Activated T-cell treated with anti-CD3 and anti-CD28 coated beads, Interleukin-2, amount 50 U/mL, for 72 hours (primary cell): ENCODE measurements around the gene SLC43A1. TPM values are rescaled to one million over a fixed set of nuclear protein-coding genes. Genes with fewer than 3 reads are reported as not detected.
"Not testable (repeated sequence)": the region's sequence is repeated elsewhere in the genome, so short reads cannot be mapped to it uniquely, and the experiment has no call there.

Source experiments
- ATAC-seq, 2 donors: fragments of 150-1000 bp; cut with Tn5 transposase; replicated peaks in 1 of 2; 2 replicates each; pipeline ENCODE4 v1.10.0; 2021; ENCODE audit warnings: moderate library complexity in 2 of 2, mild to moderate bottlenecking in 1 of 2
- DNase-seq, 2 donors: peaks; one replicate each; pipeline ENCODE4 v3.0.0; 2021 to 2022; ENCODE audit warnings: mixed read lengths in 1 of 2
- H3K27ac Mint-ChIP-seq: one replicate; pipeline ENCODE4 v1.8.0; 2022; ENCODE audit warnings: mild to moderate bottlenecking, moderate library complexity, mixed read lengths
- H3K27me3 Mint-ChIP-seq: one replicate; pipeline ENCODE4 v1.8.0; 2022; ENCODE audit warnings: low read depth, mixed read lengths
- H3K36me3 Mint-ChIP-seq, 2 donors: one replicate each; pipeline ENCODE4 v1.8.0; 2022; ENCODE audit warnings: mixed read lengths in 2 of 2, mild to moderate bottlenecking in 1 of 2; ENCODE audit not compliant: insufficient read depth in 2 of 2
- H3K4me1 Mint-ChIP-seq: one replicate; pipeline ENCODE4 v1.8.0; 2022; ENCODE audit warnings: low read depth, mixed read lengths
- H3K4me3 Mint-ChIP-seq, 2 donors: one replicate each; pipeline ENCODE4 v1.8.0; 2022; ENCODE audit warnings: mild to moderate bottlenecking in 2 of 2, mixed read lengths in 2 of 2, moderate library complexity in 2 of 2
- H3K9me3 Mint-ChIP-seq, 2 donors: one replicate each; pipeline ENCODE4 v1.8.0; 2022; ENCODE audit warnings: mixed read lengths in 2 of 2
- total RNA-seq, 2 donors: library from RNA; stranded (reverse); gene quantifications; one replicate each; pipeline ENCODE4 v1.2.3, GENCODE V29; 2022

Gene SLC43A1
- total RNA-seq, 2 donors from 2014 or later, result 43.6 to 53.9 TPM

- no peak overlapping the region for H3K27ac Mint-ChIP-seq
- DNase-seq (peak; percentile 76 to 86), ATAC-seq (peak; percentile 35 to 43)
- H3K36me3 Mint-ChIP-seq, result peaks cover 0 to 4% of the 10 kb centered on the region in 2 donors
- no peaks in the 10 kb centered on the region for H3K9me3 Mint-ChIP-seq
- peak overlapping the region; percentile 62 to 99 for H3K4me3 Mint-ChIP-seq
- H3K4me1 Mint-ChIP-seq, result peaks cover 30% of the 10 kb centered on the region
- peaks cover 38% of the 10 kb centered on the region for H3K27me3 Mint-ChIP-seq
Observed at GRCh38 chr11:57456960-57457642, 58.4 kb downstream of the SLC43A1 start.

- no peak for DNase-seq
Observed at GRCh38 chr11:57453543-57454177, 61.8 kb downstream of the SLC43A1 start.

GRCh38 chr11:57446055-57446454 lies 69.4 kb downstream of the SLC43A1 start:
- no peak for ATAC-seq
- Mint-ChIP-seq H3K4me3 (no peak overlapping the region), H3K9me3 (no peaks in the 10 kb centered on the region), H3K27me3 (peaks cover 16% of the 10 kb centered on the region), H3K4me1 (no peaks in the 10 kb centered on the region), H3K36me3 (no peaks in the 10 kb centered on the region), H3K27ac (no peak overlapping the region)
- DNase-seq, result no peak

More at GRCh38 chr11:57453543-57454177, 61.8 kb downstream of the SLC43A1 start:
- Mint-ChIP-seq H3K27ac (no peak overlapping the region), H3K4me3 (no peak overlapping the region), H3K27me3 (peaks cover 11% of the 10 kb centered on the region), H3K4me1 (peaks cover 15% of the 10 kb centered on the region), H3K36me3 (no peaks in the 10 kb centered on the region), H3K9me3 (no peaks in the 10 kb centered on the region)
- ATAC-seq, result no peak

GRCh38 chr11:57445122-57445394 lies 70.4 kb downstream of the SLC43A1 start:
- H3K4me1 Mint-ChIP-seq, H3K36me3 Mint-ChIP-seq, DNase-seq, H3K4me3 Mint-ChIP-seq, H3K9me3 Mint-ChIP-seq, ATAC-seq, H3K27ac Mint-ChIP-seq: not testable (repeated sequence)
- H3K27me3 Mint-ChIP-seq, result peaks cover 16% of the 10 kb centered on the region

GRCh38 chr11:57444362-57445121 lies 71.0 kb downstream of the SLC43A1 start:
- H3K4me3 Mint-ChIP-seq, result no peak overlapping the region

GRCh38 chr11:57440744-57441414 lies 74.6 kb downstream of the SLC43A1 start:
- no peaks in the 10 kb centered on the region for H3K36me3 Mint-ChIP-seq
- no peaks in the 10 kb centered on the region for H3K27me3 Mint-ChIP-seq
- no peak for ATAC-seq
- H3K4me1 Mint-ChIP-seq, result no peaks in the 10 kb centered on the region
- no peak overlapping the region for H3K27ac Mint-ChIP-seq
- no peak for DNase-seq
- H3K4me3 Mint-ChIP-seq, result no peak overlapping the region
- no peaks in the 10 kb centered on the region for H3K9me3 Mint-ChIP-seq

More at GRCh38 chr11:57444362-57445121, 71.0 kb downstream of the SLC43A1 start:
- DNase-seq, result no peak
- Mint-ChIP-seq H3K36me3 (no peaks in the 10 kb centered on the region), H3K9me3 (no peaks in the 10 kb centered on the region), H3K27me3 (peaks cover 16% of the 10 kb centered on the region), H3K27ac (no peak overlapping the region), H3K4me1 (no peaks in the 10 kb centered on the region)
- no peak for ATAC-seq

- ATAC-seq (no peak), DNase-seq (no peak)
- Mint-ChIP-seq H3K27ac (no peak overlapping the region), H3K4me1 (no peaks in the 10 kb centered on the region), H3K27me3 (peaks cover 7% of the 10 kb centered on the region), H3K4me3 (no peak overlapping the region), H3K36me3 (no peaks in the 10 kb centered on the region), H3K9me3 (no peaks in the 10 kb centered on the region)
Observed at GRCh38 chr11:57439786-57440185, 75.7 kb downstream of the SLC43A1 start.

- Mint-ChIP-seq H3K36me3 (no peaks in the 10 kb centered on the region), H3K27me3 (peaks cover 13% of the 10 kb centered on the region), H3K27ac (no peak overlapping the region), H3K9me3 (no peaks in the 10 kb centered on the region), H3K4me1 (no peaks in the 10 kb centered on the region), H3K4me3 (no peak overlapping the region)
- DNase-seq (no peak), ATAC-seq (no peak)
Observed at GRCh38 chr11:57438345-57439285, 76.9 kb downstream of the SLC43A1 start.

- ATAC-seq (no peak), DNase-seq (no peak)
- no peak overlapping the region for H3K4me3 Mint-ChIP-seq
- H3K27ac Mint-ChIP-seq, result no peak overlapping the region
- H3K9me3 Mint-ChIP-seq, result no peaks in the 10 kb centered on the region
- H3K27me3 Mint-ChIP-seq, result peaks cover 13% of the 10 kb centered on the region
- H3K4me1 Mint-ChIP-seq, result peaks cover 15% of the 10 kb centered on the region
- H3K36me3 Mint-ChIP-seq, result no peaks in the 10 kb centered on the region
Observed at GRCh38 chr11:57436031-57436430, 79.5 kb downstream of the SLC43A1 start.

- DNase-seq (no peak), ATAC-seq (no peak)
- Mint-ChIP-seq H3K4me3 (no peak overlapping the region), H3K27me3 (peaks cover 13% of the 10 kb centered on the region), H3K4me1 (peaks cover 15% of the 10 kb centered on the region), H3K9me3 (no peaks in the 10 kb centered on the region), H3K27ac (no peak overlapping the region), H3K36me3 (no peaks in the 10 kb centered on the region)
Observed at GRCh38 chr11:57434640-57435546, 80.6 kb downstream of the SLC43A1 start.
